GM04504 (cell line): ENCODE measurements around the gene PURB.
"Not testable (repeated sequence)": the region's sequence is repeated elsewhere in the genome, so short reads cannot be mapped to it uniquely, and the experiment has no call there.

Experiments
- DNase-seq: peaks from one replicate; pipeline ENCODE4 v3.0.0-alpha.2; 2012; ENCODE audit warnings: low read depth

The PURB gene

GRCh38 chr7:44849885-44850544 is 35.3 kb downstream of the PURB start:
- no peak for DNase-seq

- no peak for DNase-seq
These were observed 36.0 kb downstream of the PURB start for GRCh38 chr7:44849259-44849884.

- DNase-seq, result peak; percentile 100
These were observed 37.3 kb downstream of the PURB start, which contains the start of gene H2AZ2 for GRCh38 chr7:44847920-44848634. H2AZ2 (minus strand) TSS chr7:44848087; CDS start chr7:44847971, 116 bp downstream.

- peak; percentile 78 for DNase-seq
These were observed 37.8 kb downstream of the PURB start for GRCh38 chr7:44847509-44847919.

- DNase-seq, result no peak
These were observed 38.4 kb downstream of the PURB start for GRCh38 chr7:44846816-44847508.

- not testable (repeated sequence) for DNase-seq
These were observed 38.9 kb downstream of the PURB start for GRCh38 chr7:44846390-44846789.

GRCh38 chr7:44845451-44845850 is 39.9 kb downstream of the PURB start:
- no peak for DNase-seq

GRCh38 chr7:44843440-44843839 is 41.9 kb downstream of the PURB start:
- DNase-seq, result not testable (repeated sequence)

GRCh38 chr7:44842675-44843074 is 42.7 kb downstream of the PURB start:
- not testable (repeated sequence) for DNase-seq

GRCh38 chr7:44838751-44839150 is 46.6 kb downstream of the PURB start:
- DNase-seq, result no peak

- DNase-seq, result no peak
These were observed 57.8 kb downstream of the PURB start for GRCh38 chr7:44827567-44827966.
